HL-60 (cell line): ENCODE data around the gene OSR1.

Experiments used
- DNase-seq, 2 experiments: peaks; one replicate each; pipeline ENCODE4 v3.0.0-alpha.2; 2010 to 2020; ENCODE audit warnings: low read depth in 1 of 2, low spot score in 1 of 2
- H3K27ac ChIP-seq: fragments of 250-450 bp; sonication (Bioruptor Pico); replicated peaks from 2 replicates; pipeline ENCODE4 v1.5.1; 2020; ENCODE audit warnings: mild to moderate bottlenecking, moderate library complexity
- H3K27me3 ChIP-seq: fragments of 250-450 bp; sonication (Bioruptor Pico); 2 replicates; pipeline ENCODE4 v1.5.1; 2021; ENCODE audit warnings: mild to moderate bottlenecking, moderate library complexity; ENCODE audit not compliant: insufficient read depth, poor library complexity, severe bottlenecking
- H3K4me3 ChIP-seq: replicated peaks from 2 replicates; pipeline ENCODE4 v1.5.1; 2011; ENCODE audit warnings: mild to moderate bottlenecking, control low read depth, low read length; ENCODE audit not compliant: insufficient read depth
- GABPA ChIP-seq: IDR thresholded peaks from 2 replicates; pipeline ENCODE4 v1.6.1; 2012; ENCODE audit warnings: low read depth
- POLR2AphosphoS5 ChIP-seq: IDR thresholded peaks from 2 replicates; pipeline ENCODE4 v1.6.1; 2012; ENCODE audit warnings: low read depth
- REST ChIP-seq: IDR thresholded peaks from 2 replicates; pipeline ENCODE4 v1.6.1; 2012; ENCODE audit warnings: low read depth; ENCODE audit not compliant: insufficient replicate concordance
- SPI1 ChIP-seq: IDR thresholded peaks from 2 replicates; pipeline ENCODE4 v1.6.1; 2012; ENCODE audit warnings: low read depth, mild to moderate bottlenecking, borderline replicate concordance
- TF ChIP-seq, protein P1 (sequence below): IDR thresholded peaks from one replicate; pipeline ENCODE4 v1.5.1; 2011; ENCODE audit warnings: low read length, control low read depth, inconsistent platforms; ENCODE audit not compliant: insufficient read depth

Gene OSR1

GRCh38 chr2:19361325-19361990 lies 3.0 kb upstream of the OSR1 start:
- Histone ChIP-seq H3K27ac (no peak overlapping the region), H3K27me3 (peaks cover 81% of the 10 kb centered on the region), H3K4me3 (no peak overlapping the region; the same call in 1 of the 2 replicates)
- TF ChIP-seq POLR2AphosphoS5 (no peak), GABPA (no peak), SPI1 (no peak), REST (no peak)
- TF ChIP-seq, protein P1, sequence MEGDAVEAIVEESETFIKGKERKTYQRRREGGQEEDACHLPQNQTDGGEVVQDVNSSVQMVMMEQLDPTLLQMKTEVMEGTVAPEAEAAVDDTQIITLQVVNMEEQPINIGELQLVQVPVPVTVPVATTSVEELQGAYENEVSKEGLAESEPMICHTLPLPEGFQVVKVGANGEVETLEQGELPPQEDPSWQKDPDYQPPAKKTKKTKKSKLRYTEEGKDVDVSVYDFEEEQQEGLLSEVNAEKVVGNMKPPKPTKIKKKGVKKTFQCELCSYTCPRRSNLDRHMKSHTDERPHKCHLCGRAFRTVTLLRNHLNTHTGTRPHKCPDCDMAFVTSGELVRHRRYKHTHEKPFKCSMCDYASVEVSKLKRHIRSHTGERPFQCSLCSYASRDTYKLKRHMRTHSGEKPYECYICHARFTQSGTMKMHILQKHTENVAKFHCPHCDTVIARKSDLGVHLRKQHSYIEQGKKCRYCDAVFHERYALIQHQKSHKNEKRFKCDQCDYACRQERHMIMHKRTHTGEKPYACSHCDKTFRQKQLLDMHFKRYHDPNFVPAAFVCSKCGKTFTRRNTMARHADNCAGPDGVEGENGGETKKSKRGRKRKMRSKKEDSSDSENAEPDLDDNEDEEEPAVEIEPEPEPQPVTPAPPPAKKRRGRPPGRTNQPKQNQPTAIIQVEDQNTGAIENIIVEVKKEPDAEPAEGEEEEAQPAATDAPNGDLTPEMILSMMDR = no peak
- DNase-seq = no peak

DNA sequence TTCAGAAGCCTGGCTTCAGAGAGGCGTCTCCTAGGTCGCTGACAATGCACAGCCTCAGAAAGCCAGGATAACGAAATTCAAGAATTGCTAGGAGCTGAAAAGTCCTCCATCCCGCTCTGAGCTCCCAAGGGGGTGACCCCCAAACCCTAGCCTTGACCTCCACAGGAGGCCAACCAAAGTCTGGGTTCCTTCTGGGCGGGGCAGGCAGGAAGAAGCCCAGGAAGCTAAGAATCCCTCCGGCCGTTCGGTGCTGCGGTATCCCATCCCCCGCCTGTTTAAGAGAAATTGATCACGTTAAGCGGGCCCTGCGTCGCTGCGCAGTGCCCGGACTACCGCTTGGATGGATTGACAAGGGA lies 2.5 kb upstream of the OSR1 start:
- TF ChIP-seq POLR2AphosphoS5 (no peak), SPI1 (no peak), REST (no peak), GABPA (no peak)
- TF ChIP-seq, protein P1 = no peak
- Histone ChIP-seq H3K27me3 (peaks cover 86% of the 10 kb centered on the region), H3K4me3 (no peak overlapping the region), H3K27ac (no peak overlapping the region)
- DNase-seq = no peak

DNA sequence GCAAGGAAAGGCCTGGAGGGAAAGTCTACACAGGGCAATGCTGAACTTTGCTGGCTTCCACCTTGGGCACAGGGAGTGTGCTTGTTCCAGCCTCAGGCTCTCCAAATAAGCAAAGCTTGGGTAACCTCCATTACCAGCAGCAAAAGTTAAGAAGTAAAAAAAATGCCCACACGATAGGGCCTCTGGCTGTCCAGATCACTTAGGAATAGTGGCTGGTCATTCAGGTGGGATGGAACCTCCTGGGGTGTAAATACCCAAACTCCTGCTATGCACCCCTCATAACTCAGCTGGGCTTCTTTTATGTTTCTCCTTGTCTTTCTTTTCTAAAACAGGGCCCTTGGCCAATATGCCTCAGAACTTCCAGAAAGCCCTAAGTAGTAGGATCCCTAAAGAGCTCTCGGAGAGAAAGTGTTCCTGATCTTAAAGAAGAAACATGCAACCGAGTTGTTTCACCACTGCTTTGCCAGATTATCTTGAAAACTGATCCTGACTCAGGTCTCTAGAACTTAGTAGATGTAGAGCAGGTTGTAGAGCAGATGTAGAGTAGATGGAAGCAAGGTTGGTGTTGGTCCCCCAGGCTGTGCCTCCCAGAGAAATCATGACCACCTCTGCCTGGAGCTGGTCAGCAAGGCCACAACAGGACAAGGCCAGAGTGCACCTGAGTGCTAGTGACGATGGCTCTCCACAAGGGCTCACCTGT lies 2.0 kb upstream of the OSR1 start:
- no peak for DNase-seq
- H3K27me3 ChIP-seq = peaks cover 92% of the 10 kb centered on the region

More for the DNA sequence above, 2.0 kb upstream of the OSR1 start:
- TF ChIP-seq SPI1 = no peak
- no peak for TF ChIP-seq GABPA
- TF ChIP-seq, protein P1 = no peak
- no peak for TF ChIP-seq POLR2AphosphoS5
- no peak for TF ChIP-seq REST
- Histone ChIP-seq H3K27ac (no peak overlapping the region), H3K4me3 (no peak overlapping the region)
